Measurements from ENCODE around the gene THRSP.
"Not testable (repeated sequence)": the region's sequence is repeated elsewhere in the genome, so short reads cannot be mapped to it uniquely, and the experiment has no call there.

THRSP gene, protein sequence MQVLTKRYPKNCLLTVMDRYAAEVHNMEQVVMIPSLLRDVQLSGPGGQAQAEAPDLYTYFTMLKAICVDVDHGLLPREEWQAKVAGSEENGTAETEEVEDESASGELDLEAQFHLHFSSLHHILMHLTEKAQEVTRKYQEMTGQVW

GRCh38 chr11:78063440-78064181, at the start of gene THRSP:
Gene THRSP, plus strand, starts transcription at chr11:78063861. Its CDS starts 21 bp downstream, at chr11:78063882.
- no peak for DNase-seq (ENCODE audit: low read depth)

- not testable (repeated sequence) for DNase-seq (ENCODE audit: low read depth)
Observed at GRCh38 chr11:78014937-78015520, 48.6 kb upstream of the THRSP start.

DNA sequence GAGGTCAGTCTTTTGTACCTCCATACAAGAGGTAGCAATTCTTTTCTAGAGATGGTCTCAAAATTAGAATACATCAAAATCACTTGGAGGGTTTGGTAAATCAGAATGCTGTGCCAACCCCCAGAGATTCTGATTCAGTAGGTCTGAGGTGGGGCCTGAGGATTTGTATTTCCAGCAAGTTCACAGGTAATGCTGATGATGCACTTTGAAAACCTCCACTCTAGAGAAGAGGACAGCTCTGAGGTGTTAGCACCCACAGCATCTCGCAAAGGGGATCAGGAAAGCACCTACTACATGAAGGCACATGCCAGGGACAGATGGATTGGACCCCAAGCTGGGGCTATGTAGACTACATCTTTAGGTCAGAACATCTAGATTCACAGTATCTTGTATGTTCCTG, 47.8 kb upstream of the THRSP start:
- DNase-seq (ENCODE audit: low read depth), result no peak

GRCh38 chr11:78019808-78020207, 43.9 kb upstream of the THRSP start:
- no peak for DNase-seq (ENCODE audit: low read depth)

- DNase-seq (ENCODE audit: low read depth), result no peak
Observed at GRCh38 chr11:78020246-78020645, 43.4 kb upstream of the THRSP start.

- DNase-seq (ENCODE audit: low read depth), result no peak
Observed at GRCh38 chr11:78021611-78022010, 42.0 kb upstream of the THRSP start.

- no peak for DNase-seq (ENCODE audit: low read depth)
Observed at GRCh38 chr11:78022397-78023396, 41.0 kb upstream of the THRSP start, which contains the start of gene KCTD14. Gene KCTD14, minus strand, starts transcription at chr11:78023276. Its CDS starts 27 bp downstream, at chr11:78023249.

- no peak for DNase-seq (ENCODE audit: low read depth)
Observed at GRCh38 chr11:78023426-78023825, 40.2 kb upstream of the THRSP start.

- DNase-seq (ENCODE audit: low read depth), result no peak
Observed at GRCh38 chr11:78025378-78025777, 38.3 kb upstream of the THRSP start.

- no peak for DNase-seq (ENCODE audit: low read depth)
Observed at GRCh38 chr11:78027759-78028158, 35.9 kb upstream of the THRSP start.

- DNase-seq (ENCODE audit: low read depth), result not testable (repeated sequence)
Observed at GRCh38 chr11:78028423-78028822, 35.2 kb upstream of the THRSP start.

GRCh38 chr11:78030429-78031325, 33.0 kb upstream of the THRSP start:
- DNase-seq (ENCODE audit: low read depth), result no peak

GRCh38 chr11:78031629-78032028, 32.0 kb upstream of the THRSP start:
- no peak for DNase-seq (ENCODE audit: low read depth)

- no peak for DNase-seq (ENCODE audit: low read depth)
Observed at GRCh38 chr11:78032090-78032489, 31.6 kb upstream of the THRSP start.

- DNase-seq (ENCODE audit: low read depth), result no peak
Observed at GRCh38 chr11:78033040-78033439, 30.6 kb upstream of the THRSP start.

DNA sequence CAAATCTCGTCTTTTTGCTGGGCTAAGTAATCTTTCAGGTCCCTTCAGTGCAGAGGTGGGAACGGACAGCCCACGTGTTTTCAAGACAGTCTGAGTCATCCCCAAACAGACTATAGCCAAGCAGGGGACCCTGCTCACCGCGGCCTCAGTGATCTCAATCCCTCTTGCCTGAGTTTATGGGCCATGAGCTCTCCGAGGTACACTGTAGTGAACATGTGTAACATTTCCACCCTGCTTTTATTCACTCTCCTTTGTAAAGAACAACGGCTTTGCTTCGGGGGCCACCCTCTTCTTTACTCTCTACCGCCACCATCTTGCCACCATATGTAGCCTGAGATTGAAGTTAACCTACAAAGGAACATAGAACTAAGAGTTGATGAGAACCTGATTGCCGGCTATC, 29.0 kb upstream of the THRSP start:
- DNase-seq (ENCODE audit: low read depth), result no peak

GRCh38 chr11:78036313-78036712, 27.3 kb upstream of the THRSP start:
- no peak for DNase-seq (ENCODE audit: low read depth)

GRCh38 chr11:78037056-78037455, 26.6 kb upstream of the THRSP start:
- no peak for DNase-seq (ENCODE audit: low read depth)

DNA sequence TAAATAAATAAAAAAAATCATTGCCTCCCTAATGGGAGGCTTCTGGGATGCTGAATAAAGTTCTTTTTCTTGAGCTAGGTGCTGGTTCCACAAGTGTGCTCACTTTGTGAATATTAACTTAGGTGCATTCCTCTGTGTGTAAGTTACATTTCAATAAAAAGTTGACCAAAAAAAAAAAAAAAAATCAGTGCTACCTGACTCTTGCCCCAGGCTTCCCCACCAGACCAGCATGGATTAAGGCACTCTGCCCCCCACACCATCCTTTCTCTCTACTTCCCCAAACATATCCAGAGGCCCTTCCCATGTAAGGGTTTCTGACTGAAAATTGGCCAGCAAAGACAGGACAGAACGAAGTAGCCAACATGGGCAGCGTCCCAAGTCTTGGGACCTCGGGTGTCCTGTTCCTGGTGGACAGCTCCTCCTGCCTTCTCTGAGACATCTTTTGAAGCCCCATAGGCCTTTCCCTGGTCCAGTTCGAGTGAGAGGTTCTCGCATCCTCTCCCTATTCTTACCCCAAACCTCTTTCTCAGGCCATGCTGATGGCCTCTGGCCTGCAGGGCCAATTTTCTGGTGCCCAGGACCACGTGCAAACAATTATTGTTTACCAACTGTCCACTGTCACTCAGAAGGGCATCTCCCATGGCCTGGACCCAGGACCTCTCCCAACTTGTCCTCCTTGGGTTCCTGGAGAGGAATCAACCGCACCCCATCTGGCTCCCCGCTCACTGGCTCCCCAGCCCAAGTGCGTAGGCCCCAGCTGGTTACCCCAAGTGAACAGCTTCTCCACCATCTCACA, 25.6 kb upstream of the THRSP start:
- no peak for DNase-seq (ENCODE audit: low read depth)

GRCh38 chr11:78038697-78039313, 24.9 kb upstream of the THRSP start:
- DNase-seq (ENCODE audit: low read depth), result no peak

All from GM04504 (cell line).